CD4-positive, alpha-beta T cell treated with Interleukin-15 for 1 hour (primary cell): Measurements from ENCODE around the gene MISP3.

Experiments
- DNase-seq: peaks from one replicate; pipeline ENCODE4 v3.0.0-alpha.2; 2020

Gene MISP3

GRCh38 chr19:14054099-14054498, 18.5 kb upstream of the MISP3 start:
- DNase-seq = no peak

DNA sequence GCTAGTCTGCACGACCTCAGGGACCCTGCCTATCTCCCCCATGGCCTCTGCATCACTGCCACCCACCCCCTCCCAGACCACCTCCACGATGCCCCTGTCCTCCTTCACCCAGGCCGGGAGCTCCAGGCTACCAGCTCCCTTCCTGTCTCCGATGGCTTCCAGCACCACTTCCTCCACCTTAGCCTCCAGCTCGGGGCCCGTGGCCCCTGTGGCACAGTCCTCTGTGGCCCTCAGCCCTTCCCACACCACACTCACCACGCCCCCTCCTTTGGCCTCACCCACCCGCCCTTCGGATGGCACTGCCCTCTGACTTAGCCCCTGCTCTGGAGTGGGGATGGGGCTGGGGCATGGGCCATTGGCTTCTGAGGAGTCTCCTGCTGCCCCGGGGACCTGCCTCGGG, 17.9 kb upstream of the MISP3 start:
- no peak for DNase-seq

GRCh38 chr19:14055396-14055795, 17.2 kb upstream of the MISP3 start:
- no peak for DNase-seq

- no peak for DNase-seq
Observed at GRCh38 chr19:14056069-14056666, 16.4 kb upstream of the MISP3 start.

- no peak for DNase-seq
Observed at GRCh38 chr19:14056741-14057356, 15.7 kb upstream of the MISP3 start.

DNA sequence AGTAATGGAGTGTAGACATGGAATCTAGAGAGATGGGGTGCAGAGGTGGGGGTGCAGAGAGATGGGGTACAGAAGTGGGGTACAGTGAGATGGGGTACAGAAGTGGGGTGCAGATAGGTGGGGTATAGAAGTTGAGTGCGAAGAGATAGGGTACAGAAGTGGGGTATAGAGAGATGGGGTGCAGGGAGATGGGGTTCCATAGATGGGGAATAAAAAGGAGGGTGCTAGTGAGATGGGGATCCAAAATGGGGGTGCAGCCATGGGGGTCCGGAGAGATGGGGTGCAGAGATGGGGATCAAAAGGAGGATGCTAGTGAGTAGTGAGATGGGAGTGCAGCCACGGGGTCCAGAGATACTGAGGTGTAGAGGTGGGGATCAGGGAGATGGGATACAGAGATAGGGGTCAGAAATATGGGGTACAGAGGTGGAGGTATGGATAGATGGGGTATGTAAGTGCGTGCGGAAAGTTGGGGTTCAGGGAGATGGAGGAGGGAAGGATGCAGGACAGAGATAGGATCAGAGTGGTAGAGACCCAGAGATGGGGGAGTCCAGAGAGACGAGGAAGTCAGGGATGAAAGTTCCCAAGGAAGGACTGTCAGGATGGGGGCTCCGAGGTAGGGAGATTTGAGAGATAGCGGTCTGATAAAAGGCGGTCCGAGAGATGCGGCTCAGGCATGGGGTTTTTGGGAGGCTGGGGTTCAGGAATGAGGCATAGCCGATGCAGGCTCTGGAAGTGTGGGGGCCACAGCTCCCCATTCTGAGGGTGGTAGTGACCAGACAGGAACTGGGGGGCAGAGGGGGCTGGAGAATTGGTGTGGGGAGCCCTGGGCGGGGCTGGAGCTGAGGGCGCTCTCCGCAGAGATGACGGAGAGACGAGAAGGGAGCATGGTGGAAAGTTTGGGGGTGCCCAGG, 14.1 kb upstream of the MISP3 start:
- peak; percentile 28 for DNase-seq

- DNase-seq = no peak
Observed at GRCh38 chr19:14059093-14059480, 13.5 kb upstream of the MISP3 start.

DNA sequence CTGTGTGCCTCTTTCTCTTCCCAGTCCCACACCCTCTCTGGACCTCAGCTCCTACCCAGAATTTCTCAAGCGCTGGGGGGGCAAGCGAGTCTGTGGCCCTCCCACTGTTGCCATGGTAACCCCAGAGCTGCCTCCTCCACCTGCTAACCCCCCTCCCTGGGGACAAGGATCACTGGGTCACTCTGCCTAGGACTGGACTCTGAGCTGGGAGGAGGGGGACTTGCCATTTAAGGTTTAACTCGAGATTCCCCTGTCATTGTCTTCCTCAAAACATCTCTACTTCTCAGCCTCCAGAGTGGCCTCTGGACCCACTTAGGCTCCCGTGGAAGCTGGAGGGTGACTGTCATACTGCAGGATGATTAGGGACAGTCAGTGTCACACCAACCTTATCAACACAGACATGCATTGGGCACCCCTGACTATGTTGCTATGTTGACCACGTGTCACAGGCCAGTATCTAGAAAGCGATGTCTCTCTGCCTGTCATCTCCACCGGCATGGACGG, 12.9 kb upstream of the MISP3 start:
- DNase-seq = no peak

DNA sequence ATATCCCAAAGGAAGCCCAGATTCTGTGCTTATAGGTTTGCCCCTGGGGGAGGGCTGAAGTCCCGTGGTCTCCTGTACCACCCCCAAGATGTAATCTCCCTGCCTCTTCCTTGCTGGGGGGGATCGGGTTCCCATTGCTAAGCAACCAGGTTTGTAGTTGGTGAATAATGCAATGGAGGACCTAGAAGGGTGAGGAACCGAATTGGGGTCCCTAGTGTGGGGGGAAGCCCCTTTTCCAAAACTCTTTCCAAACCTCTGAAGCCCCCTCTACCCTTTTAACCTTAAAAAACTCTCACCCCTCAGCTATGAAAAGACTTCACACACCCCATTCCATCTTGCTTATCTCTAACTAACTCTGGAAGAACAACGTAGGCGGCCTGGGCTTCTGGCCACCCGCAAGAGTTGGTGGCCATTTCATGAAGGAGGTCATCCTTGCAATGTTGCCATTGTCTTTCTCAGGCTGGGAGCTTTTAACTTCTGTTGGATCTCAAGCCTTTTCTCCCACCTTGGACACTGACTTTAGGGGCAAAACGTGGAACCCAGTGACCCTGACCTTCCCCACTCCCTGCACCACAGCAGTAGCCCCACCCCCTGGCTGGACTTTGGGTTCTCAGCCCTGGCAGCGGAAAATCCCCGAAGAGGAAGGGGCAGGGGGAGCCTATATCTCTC, 11.4 kb upstream of the MISP3 start:
- DNase-seq = no peak

GRCh38 chr19:14061751-14062557, 10.6 kb upstream of the MISP3 start, which contains the start of gene PALM3:
TSS of gene PALM3 (minus strand) at chr19:14062076. CDS start at chr19:14061980, 96 bp downstream.
- no peak for DNase-seq

DNA sequence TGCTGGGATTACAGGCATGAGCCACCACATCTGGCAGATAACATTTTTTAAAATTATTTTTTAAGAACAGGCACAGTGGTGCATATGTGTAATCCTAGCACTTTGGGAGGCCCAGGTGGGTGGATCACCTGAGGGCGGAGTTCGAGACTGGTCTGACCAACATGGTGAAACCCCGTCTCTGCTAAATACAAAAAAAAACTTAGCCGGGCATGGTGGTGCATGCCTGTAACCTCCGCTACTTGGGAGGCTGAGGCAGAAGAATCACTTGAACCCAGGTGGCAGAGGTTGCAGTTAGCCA, 10.1 kb upstream of the MISP3 start:
- no peak for DNase-seq

- DNase-seq = no peak
Observed at GRCh38 chr19:14063105-14063504, 9.5 kb upstream of the MISP3 start.

- no peak for DNase-seq
Observed at GRCh38 chr19:14066134-14066533, 6.5 kb upstream of the MISP3 start.

GRCh38 chr19:14070268-14071050, 2.1 kb upstream of the MISP3 start:
- DNase-seq = no peak

GRCh38 chr19:14073261-14073924, 807 bp downstream of the MISP3 start:
- DNase-seq = peak; percentile 73

GRCh38 chr19:14073925-14074838, 1.6 kb downstream of the MISP3 start:
- no peak for DNase-seq

DNA sequence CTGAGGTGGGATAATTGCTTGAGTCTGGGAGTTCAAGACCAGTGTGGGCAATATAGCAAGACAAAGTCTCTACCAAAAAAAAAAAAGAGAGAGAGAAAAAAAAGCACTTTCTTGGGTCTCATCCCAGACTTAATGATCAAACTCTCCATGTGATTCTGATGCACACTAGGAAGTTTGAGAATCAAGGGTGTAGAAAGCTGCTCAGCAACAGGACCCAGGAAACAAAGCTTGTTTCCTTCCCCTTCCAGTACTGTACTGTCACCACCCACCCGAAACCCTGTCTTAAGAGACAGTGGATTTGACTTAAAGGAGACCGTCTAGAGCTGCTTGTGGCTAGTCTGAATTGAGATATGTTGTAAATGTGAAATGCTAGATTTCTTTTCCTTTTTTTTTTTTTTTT, 5.8 kb downstream of the MISP3 start:
- DNase-seq = no peak

GRCh38 chr19:14080887-14081796, 8.6 kb downstream of the MISP3 start:
- peak; percentile 99 for DNase-seq
